Measurements from ENCODE around the gene OR10T2. TPM values are rescaled to one million over a fixed set of nuclear protein-coding genes. Genes with fewer than 3 reads are reported as not detected.
"Not testable (repeated sequence)": the region's sequence is repeated elsewhere in the genome, so short reads cannot be mapped to it uniquely, and the experiment has no call there.

OR10T2 gene
- total RNA-seq, 1 experiment from 2014 or later: not detected

GRCh38 chr1:158391099-158391498 is 8.2 kb downstream of the OR10T2 start:
- Histone ChIP-seq H3K9me3 (ENCODE audit: low read depth, low read length, poor library complexity, severe bottlenecking) (no peaks in the 10 kb centered on the region), H3K27me3 (replicated peaks; ENCODE audit: insufficient read depth, low read depth, low read length, poor library complexity) (peaks cover 10% of the 10 kb centered on the region), H3K36me3 (ENCODE audit: insufficient read depth, low read length, poor library complexity, severe bottlenecking) (no peaks in the 10 kb centered on the region), H3K4me3 (ENCODE audit: low read depth, low read length, poor library complexity, severe bottlenecking) (no peak overlapping the region), H3K27ac (ENCODE audit: low read depth, low read length, poor library complexity, severe bottlenecking) (no peak overlapping the region), H3K4me1 (ENCODE audit: insufficient read depth, low read length, poor library complexity, severe bottlenecking) (no peaks in the 10 kb centered on the region)
- DNase-seq (ENCODE audit: low spot score): no peak
- BruUV-seq (replicated peaks): no TSS peak
- no peak for TF ChIP-seq CTCF (conservative IDR thresholded peaks at IDR 0.05; ENCODE audit: low read depth, low read length)
- TF ChIP-seq EZH2 (IDR thresholded peaks at IDR 0.05; ENCODE audit: borderline replicate concordance, low read depth, low read length, poor library complexity, severe bottlenecking): no peak
- POLR2A ChIA-PET (ENCODE audit: low non-redundant PET): no interaction called here
- CTCF ChIA-PET: no interaction called here
- intact Hi-C loops (cut with micrococcal nuclease; ENCODE audit: unreplicated experiment): no loop called here

- Histone ChIP-seq H3K36me3 (ENCODE audit: insufficient read depth, low read length, poor library complexity, severe bottlenecking) (no peaks in the 10 kb centered on the region), H3K9me3 (ENCODE audit: low read depth, low read length, poor library complexity, severe bottlenecking) (no peaks in the 10 kb centered on the region), H3K27ac (ENCODE audit: low read depth, low read length, poor library complexity, severe bottlenecking) (no peak overlapping the region), H3K4me3 (ENCODE audit: low read depth, low read length, poor library complexity, severe bottlenecking) (no peak overlapping the region), H3K27me3 (replicated peaks; ENCODE audit: insufficient read depth, low read depth, low read length, poor library complexity) (peaks cover 3% of the 10 kb centered on the region), H3K4me1 (ENCODE audit: insufficient read depth, low read length, poor library complexity, severe bottlenecking) (no peaks in the 10 kb centered on the region)
- no peak for DNase-seq (ENCODE audit: low spot score)
- no TSS peak for BruUV-seq (replicated peaks)
- TF ChIP-seq EZH2 (IDR thresholded peaks at IDR 0.05; ENCODE audit: borderline replicate concordance, low read depth, low read length, poor library complexity, severe bottlenecking) (no peak), CTCF (conservative IDR thresholded peaks at IDR 0.05; ENCODE audit: low read depth, low read length) (no peak)
- POLR2A ChIA-PET (ENCODE audit: low non-redundant PET): no interaction called here
- CTCF ChIA-PET: no interaction called here
- intact Hi-C loops (cut with micrococcal nuclease; ENCODE audit: unreplicated experiment): no loop called here
Observed at GRCh38 chr1:158390331-158390730, 8.9 kb downstream of the OR10T2 start.

GRCh38 chr1:158374860-158375259 is 24.4 kb downstream of the OR10T2 start:
- Histone ChIP-seq H3K27ac (ENCODE audit: low read depth, low read length, poor library complexity, severe bottlenecking) (no peak overlapping the region), H3K36me3 (ENCODE audit: insufficient read depth, low read length, poor library complexity, severe bottlenecking) (no peaks in the 10 kb centered on the region), H3K9me3 (ENCODE audit: low read depth, low read length, poor library complexity, severe bottlenecking) (peaks cover 3% of the 10 kb centered on the region), H3K4me3 (ENCODE audit: low read depth, low read length, poor library complexity, severe bottlenecking) (no peak overlapping the region), H3K4me1 (ENCODE audit: insufficient read depth, low read length, poor library complexity, severe bottlenecking) (no peaks in the 10 kb centered on the region), H3K27me3 (replicated peaks; ENCODE audit: insufficient read depth, low read depth, low read length, poor library complexity) (peaks cover 42% of the 10 kb centered on the region)
- no TSS peak for BruUV-seq (replicated peaks)
- intact Hi-C loops (cut with micrococcal nuclease; ENCODE audit: unreplicated experiment): no loop called here
- CTCF ChIA-PET: no interaction called here
- no peak for TF ChIP-seq EZH2 (IDR thresholded peaks at IDR 0.05; ENCODE audit: borderline replicate concordance, low read depth, low read length, poor library complexity, severe bottlenecking)
- TF ChIP-seq CTCF (conservative IDR thresholded peaks at IDR 0.05; ENCODE audit: low read depth, low read length): no peak
- no peak for DNase-seq (ENCODE audit: low spot score)
- POLR2A ChIA-PET (ENCODE audit: low non-redundant PET): no interaction called here

GRCh38 chr1:158374101-158374500 is 25.2 kb downstream of the OR10T2 start:
- peaks cover 37% of the 10 kb centered on the region for H3K27me3 ChIP-seq (replicated peaks; ENCODE audit: insufficient read depth, low read depth, low read length, poor library complexity)
- H3K36me3 ChIP-seq (ENCODE audit: insufficient read depth, low read length, poor library complexity, severe bottlenecking); H3K4me1 ChIP-seq (ENCODE audit: insufficient read depth, low read length, poor library complexity, severe bottlenecking); H3K27ac ChIP-seq (ENCODE audit: low read depth, low read length, poor library complexity, severe bottlenecking); H3K4me3 ChIP-seq (ENCODE audit: low read depth, low read length, poor library complexity, severe bottlenecking); POLR2A ChIA-PET (ENCODE audit: low non-redundant PET); intact Hi-C loops (cut with micrococcal nuclease; ENCODE audit: unreplicated experiment); CTCF ChIA-PET; DNase-seq (ENCODE audit: low spot score); BruUV-seq (replicated peaks); H3K9me3 ChIP-seq (ENCODE audit: low read depth, low read length, poor library complexity, severe bottlenecking): not testable (repeated sequence)
